ENCODE measurements around the gene PKMYT1.

GRCh38 chr16:2987833-2988232, 7.6 kb upstream of the PKMYT1 start:
- TF ChIP-seq BCL3 (IDR thresholded peaks at IDR 0.05), result no peak
- TF ChIP-seq JUNB (IDR thresholded peaks at IDR 0.05), result no peak
- TF ChIP-seq REST (IDR thresholded peaks at IDR 0.05), result no peak
- no peak for TF ChIP-seq BHLHE40 (IDR thresholded peaks at IDR 0.05; ENCODE audit: low read depth, low read length)
- no peak for TF ChIP-seq POLR2A (IDR thresholded peaks at IDR 0.05; ENCODE audit: low read length)
- TF ChIP-seq, protein P1, sequence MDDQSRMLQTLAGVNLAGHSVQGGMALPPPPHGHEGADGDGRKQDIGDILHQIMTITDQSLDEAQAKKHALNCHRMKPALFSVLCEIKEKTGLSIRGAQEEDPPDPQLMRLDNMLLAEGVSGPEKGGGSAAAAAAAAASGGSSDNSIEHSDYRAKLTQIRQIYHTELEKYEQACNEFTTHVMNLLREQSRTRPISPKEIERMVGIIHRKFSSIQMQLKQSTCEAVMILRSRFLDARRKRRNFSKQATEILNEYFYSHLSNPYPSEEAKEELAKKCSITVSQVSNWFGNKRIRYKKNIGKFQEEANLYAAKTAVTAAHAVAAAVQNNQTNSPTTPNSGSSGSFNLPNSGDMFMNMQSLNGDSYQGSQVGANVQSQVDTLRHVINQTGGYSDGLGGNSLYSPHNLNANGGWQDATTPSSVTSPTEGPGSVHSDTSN (IDR thresholded peaks at IDR 0.05), result no peak
- TF ChIP-seq SREBF2 (IDR thresholded peaks at IDR 0.05), result no peak
- no peak for TF ChIP-seq POLR2AphosphoS2 (conservative IDR thresholded peaks at IDR 0.05; ENCODE audit: low read length)
- TF ChIP-seq, protein P2, sequence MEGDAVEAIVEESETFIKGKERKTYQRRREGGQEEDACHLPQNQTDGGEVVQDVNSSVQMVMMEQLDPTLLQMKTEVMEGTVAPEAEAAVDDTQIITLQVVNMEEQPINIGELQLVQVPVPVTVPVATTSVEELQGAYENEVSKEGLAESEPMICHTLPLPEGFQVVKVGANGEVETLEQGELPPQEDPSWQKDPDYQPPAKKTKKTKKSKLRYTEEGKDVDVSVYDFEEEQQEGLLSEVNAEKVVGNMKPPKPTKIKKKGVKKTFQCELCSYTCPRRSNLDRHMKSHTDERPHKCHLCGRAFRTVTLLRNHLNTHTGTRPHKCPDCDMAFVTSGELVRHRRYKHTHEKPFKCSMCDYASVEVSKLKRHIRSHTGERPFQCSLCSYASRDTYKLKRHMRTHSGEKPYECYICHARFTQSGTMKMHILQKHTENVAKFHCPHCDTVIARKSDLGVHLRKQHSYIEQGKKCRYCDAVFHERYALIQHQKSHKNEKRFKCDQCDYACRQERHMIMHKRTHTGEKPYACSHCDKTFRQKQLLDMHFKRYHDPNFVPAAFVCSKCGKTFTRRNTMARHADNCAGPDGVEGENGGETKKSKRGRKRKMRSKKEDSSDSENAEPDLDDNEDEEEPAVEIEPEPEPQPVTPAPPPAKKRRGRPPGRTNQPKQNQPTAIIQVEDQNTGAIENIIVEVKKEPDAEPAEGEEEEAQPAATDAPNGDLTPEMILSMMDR (IDR thresholded peaks at IDR 0.05), result no peak
- no peak for TF ChIP-seq MYC (IDR thresholded peaks at IDR 0.05; ENCODE audit: borderline replicate concordance, low read length)
- TF ChIP-seq RAD21 (conservative IDR thresholded peaks at IDR 0.05 in 1 of 2, IDR thresholded peaks at IDR 0.05 in 1 of 2), result no peak
- TF ChIP-seq RNF2 (IDR thresholded peaks at IDR 0.05; ENCODE audit: borderline replicate concordance, low read depth), result no peak
- no peak for TF ChIP-seq NR3C1 (IDR thresholded peaks at IDR 0.05)
- TF ChIP-seq RFX5 (IDR thresholded peaks at IDR 0.05), result no peak

All from A549 (cell line).